NCI-H226 (cell line): Measurements from ENCODE around the gene PPP1CA.

ENCODE experiments used
- DNase-seq: peaks from one replicate; pipeline ENCODE4 v3.0.0-alpha.2; 2015

The PPP1CA gene

DNA sequence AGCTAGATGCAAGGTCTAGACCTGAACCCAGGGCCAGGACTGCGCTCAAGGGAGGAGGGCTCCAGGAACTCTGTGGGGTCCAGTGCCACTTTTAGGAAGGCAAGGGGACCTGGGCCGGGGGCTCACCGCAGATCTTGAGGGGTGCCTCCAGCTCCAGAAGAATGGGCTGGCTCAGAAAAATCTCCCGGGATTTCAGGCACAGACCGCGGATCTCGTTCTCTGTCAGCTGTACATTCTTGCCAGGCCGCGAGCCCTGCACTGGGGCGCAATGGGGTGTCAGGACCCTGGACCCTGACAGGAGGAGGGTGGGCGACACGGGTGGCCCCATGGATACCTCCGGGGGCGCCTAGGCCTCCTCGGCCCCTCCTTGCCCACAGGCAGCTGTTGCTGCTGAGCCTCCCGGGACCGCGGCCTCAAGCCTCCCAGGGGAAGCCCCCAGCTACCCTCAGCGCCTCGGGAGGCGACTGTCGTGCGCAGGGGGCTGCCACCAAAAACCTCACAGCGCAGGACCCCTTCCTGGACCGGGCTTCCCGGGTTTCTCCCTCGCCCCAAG lies 640 bp downstream of the PPP1CA start:
- DNase-seq, result no peak

DNA sequence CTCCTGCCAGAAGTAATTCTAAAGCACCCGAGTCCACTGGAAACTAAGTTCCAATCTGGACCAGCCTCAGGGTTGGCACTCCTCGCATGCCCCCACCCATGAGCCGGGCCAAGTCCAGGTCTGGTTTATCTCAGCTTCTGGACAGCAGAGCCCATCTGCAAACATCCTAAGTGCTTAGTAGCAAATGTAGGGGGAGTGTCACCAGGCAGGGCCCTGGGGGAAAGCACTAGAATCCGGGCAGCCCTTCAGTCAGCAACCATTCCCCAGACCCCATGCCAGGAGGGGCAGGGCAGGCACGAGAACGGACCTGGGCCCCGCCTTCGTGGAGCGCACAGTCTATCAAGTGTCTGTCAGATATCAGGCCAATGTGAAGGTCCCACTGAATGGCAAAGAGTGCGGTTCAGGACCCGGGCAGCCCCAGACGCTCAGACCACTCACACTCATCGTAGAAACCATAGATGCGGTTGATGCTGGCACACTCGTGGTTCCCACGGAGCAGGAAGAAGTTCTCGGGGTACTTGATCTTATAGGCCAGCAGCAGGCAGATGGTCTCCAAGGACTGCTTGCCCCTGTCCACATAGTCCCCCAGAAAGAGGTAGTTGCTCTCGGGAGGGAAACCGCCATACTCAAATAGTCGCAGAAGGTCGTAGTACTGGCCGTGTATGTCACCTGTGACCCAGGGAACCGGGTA lies 1.3 kb downstream of the PPP1CA start:
- DNase-seq, result no peak

DNA sequence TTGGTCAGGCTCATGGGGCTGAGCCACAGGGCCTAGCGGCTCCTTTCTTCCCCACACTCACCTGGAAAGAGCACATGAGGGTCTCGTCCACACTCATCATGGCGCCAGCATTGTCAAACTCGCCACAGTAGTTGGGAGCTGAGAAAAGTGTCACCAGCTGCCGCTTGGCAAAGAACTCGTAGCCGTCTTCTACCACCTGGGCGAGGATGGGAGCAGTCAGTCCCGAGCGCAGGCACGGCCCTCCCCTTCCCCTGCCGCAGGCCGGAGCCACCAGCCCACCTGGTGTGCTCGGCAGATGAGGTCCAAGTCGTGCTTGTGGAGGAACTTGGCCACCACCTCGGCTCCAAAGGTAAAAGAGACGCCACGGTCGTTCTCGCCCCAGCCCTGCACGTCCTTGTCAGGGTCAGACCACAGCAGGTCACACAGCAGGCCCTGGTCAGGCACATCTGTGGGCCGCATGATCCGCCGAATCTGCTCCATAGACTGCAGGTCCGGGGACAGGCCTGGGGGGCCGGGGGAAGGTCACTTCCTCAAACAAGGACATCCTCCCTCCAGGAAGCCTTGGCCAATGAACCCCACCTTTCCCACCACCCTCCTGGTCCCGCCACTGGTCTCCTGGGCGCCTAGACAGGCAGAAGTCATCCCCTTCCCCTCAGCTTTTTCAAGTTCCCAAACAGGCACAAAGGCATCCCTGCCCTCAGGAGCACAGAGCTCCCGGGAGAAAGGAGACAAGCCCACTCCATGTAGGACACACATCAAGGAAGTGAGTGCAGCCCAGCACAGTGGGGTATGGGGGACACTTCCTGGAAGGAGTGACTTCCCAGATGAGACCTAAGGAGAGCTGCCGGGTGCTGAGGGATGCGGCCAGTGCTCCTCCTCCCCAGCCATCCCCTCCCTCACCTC lies 2.7 kb downstream of the PPP1CA start:
- DNase-seq, result no peak

DNA sequence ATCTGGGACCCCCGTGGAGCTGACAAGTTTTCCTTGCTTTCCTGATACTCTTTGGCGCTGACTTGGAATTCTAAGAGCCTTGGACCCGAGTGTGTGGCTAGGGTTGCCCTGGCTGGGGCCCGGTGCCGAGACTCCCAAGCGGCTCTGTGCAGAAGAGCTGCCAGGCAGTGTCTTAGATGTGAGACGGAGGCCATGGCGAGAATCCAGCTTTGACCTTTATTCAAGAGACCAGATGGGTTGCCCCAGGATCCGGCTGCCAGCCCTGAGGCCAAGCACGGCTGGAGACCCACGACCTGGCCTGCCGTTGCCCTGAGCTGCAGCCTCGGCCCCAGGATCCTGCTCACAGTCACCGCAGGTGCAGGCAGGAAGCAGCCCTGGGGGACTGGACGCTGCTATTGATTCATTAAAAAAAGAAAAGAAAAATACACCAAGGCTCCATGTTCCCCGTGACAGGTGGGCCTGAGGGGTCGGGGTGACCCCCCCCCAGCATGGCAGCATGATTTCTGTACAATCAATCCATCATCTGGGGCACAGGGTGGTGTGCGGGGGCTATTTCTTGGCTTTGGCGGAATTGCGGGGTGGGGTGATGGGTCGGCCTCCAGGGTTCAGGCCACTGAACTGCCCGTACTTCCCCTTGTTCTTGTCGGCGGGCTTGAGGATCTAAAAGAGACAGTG lies 3.5 kb downstream of the PPP1CA start:
- no peak for DNase-seq

DNA sequence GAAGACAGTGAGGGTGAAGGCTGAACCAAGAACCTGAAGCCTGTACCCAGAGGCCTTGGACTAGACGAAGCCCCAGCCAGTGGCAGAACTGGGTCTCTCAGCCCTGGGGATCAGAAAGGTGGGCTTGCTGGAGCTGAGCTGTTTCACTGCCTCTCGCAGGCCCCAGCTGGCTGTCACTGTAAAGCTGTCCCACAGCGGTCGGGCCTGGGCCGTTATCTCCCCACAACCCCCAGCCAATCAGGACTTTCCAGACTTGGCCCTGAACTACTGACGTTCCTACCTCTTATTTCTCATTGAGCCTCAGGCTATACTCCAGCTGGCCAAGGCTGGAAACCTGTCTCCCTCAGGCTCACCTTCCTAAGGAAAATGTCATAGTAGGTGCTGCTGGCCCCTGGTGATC lies 4.1 kb downstream of the PPP1CA start:
- no peak for DNase-seq

DNA sequence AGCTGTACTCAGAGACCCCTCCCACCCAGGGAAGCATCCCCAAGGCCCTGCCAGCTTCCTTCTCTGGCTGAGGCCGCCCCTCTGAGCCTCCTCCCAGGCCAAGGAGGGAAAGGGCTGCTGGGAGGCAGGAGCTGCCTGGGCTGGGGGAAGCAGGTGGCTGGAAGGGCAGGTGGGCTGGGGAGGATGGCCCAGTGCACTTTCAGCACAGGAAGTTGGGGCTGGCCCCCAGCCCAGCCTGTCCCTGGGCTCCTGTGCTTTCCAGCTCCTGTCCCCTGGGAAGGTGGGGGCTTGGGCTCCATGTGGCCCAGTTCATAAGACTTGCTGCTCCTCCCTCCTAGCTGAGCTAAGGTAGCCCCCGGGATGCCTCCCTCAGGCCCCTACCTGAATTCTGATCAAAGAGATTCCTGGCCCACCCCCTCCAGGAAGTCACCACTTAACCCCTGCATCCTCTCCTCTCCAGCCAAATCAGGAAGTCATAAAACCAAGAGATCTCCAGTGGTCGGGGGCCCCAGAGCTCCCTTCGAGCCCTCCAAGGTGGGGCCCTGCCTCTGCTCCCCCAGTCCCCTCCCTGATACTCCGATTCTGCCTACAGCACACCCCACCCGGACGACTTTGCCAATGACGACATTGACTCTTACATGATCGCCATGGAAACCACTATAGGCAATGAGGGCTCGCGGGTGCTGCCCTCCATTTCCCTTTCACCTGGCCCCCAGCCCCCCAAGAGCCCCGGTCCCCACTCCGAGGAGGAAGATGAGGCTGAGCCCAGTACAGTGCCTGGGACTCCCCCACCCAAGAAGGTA lies 4.9 kb downstream of the PPP1CA start:
- no peak for DNase-seq

DNA sequence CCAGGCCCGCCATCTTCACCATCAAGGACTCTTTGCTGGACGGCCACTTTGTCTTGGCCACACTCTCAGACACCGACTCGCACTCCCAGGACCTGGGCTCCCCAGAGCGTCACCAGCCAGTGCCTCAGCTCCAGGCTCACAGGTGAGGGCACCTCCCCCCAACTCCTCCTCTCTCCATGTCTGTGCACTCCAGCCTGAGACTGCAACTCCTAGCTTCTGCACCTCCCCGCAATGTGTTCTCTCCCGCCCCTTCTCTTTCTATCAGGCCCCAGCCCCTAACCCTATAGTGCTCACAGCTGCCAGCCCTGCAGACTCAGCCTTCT lies 5.4 kb downstream of the PPP1CA start:
- DNase-seq, result no peak

DNA sequence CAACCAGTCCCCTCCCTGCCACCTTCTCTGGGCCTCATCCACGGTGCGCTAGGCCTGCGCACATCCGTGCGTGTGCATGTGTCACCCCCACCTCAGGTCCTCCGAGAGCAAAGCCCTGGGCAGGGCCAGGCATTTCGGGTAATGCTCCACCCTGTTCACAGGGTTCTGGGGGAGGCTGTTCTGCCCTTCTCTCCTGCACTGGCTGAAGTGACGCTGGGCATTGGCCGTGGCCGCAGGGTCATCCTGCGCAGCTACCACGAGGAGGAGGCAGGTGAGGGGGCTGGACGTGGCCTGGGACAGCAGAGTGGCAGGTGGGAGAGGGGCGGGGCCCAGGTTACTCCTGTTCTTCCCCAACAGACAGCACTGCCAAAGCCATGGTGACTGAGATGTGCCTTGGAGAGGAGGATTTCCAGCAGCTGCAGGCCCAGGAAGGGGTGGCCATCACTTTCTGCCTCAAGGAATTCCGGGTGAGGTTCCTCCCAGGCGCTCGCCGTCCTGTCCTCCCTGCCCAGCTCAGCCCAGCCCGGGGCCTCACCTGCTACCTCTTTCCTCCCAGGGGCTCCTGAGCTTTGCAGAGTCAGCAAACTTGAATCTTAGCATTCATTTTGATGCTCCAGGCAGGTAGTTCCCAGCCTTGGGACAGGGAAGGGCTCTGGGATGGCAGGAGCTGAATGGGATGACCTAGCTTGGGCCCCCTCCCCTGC lies 6.0 kb downstream of the PPP1CA start:
- DNase-seq, result no peak

DNA sequence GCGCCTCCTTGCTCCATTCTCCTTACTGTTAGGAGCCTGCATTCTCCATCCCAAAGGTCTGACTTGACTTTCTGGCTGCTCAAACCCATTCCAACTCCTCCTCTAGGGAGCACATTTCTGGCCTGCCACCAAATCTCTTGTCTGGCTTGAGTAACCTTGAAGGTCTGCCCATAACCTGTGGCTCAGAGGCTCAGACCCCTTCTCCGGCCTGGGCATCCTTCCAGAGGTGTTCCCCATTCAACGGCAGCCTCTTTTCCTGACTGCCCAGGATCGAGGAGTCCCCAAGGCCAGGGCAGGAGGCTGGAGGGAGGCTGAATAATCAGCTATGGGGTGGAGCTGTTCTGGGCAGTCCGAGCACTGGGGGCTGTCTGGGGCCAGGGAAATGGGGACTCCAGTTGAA lies 7.7 kb downstream of the PPP1CA start:
- DNase-seq, result no peak

DNA sequence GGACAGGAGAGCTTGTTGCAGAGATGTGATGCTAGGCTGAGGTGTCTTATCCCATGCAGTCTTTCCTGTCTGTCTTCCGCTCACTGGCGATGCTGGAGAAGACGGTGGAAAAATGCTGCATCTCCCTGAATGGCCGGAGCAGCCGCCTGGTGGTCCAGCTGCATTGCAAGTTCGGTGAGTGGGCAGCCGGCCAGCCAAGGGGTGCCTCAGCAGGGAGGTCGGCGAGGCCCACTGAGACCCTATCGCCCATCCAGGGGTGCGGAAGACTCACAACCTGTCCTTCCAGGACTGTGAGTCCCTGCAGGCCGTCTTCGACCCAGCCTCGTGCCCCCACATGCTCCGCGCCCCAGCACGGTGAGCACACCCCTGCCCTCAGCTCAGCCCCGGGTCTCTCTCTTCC lies 8.2 kb downstream of the PPP1CA start:
- DNase-seq, result no peak

DNA sequence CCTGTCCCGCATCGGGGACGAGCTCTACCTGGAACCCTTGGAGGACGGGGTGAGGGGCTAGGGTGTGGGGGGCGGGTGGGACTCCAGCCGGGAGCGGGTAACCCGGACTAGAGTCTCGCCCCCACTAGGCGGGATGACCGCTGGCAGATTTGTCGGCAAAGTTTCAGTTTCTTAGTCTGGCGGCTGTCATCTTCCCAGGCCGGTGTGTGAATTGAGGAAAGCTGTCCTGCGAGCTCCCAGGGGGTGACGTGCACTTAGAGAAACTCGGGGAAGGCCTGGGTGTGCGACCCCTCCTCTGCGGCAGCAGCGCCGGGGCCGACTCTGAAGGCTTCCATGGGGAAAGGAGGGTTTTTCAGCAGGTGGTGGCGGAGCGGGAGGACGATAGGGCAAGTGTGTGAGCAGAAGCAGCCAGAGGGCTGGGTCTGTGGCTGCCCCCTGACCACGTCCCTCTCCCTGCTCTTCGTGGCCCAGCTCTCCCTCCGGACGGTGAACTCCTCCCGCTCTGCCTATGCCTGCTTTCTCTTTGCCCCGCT lies 9.4 kb downstream of the PPP1CA start:
- no peak for DNase-seq

DNA sequence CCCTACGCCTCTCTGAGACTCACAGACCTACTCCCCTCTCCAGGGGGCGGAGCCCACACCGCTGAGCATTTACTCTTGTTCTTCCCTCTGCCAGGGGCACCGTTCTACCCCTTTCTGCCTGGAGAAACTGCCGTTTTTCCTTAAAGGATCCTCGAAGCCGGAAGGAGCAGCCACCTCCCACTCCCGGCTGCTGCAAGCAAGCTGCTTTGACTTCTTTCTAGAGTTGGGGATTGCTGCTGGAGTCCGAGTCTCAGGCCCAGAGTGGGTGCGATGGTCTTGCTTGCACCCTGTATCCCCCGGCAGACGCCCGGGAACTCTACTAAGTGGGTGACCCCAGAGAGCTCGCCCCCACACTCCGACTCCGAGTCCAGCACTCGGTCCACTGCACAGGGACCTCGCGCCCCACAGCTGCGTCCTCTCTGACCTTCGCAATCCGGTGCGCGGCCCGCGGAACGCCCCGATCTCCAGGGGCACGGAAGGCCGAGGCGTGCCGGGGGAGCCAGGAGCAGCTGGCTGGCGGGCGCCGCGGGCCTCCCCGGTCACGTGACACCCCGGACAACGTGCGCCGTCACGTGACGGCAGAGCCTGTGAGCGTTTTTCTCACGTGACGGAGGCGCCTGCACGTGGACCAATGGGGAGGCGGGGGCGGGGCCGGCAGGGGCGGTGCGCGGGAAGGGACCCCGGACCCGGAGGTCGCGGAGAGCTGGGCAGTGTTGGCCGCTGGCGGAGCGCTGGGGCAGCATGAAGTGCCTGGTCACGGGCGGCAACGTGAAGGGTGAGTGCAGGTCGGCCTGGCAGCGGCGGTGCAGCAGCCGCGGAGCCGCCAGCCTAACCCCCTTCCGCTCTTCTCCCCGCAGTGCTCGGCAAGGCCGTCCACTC lies 10.1 kb downstream of the PPP1CA start, which contains the start of gene RAD9A:
RAD9A (plus strand) TSS at position 683 of the 879 bp plus-strand sequence; CDS start at position 742, 59 bp downstream.
- peak; percentile 88 for DNase-seq

DNA sequence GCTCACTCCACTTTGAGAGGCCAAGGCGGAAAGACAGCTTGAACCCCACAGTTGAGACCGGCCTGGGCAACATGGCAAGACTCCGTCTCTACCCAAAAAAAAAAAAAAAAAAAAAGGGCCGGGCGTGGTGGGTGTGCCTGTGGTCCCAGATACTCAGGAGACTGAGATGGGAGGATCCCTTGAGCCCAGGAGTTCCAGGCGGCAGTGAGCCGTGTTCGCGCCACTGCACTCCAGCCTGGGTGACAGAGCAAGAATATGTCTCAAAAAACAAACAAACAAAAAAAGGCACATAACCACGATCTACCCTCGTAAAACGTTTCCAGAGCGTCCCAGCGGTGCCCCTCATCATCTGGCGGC lies 10.7 kb downstream of the PPP1CA start:
- DNase-seq, result no peak

DNA sequence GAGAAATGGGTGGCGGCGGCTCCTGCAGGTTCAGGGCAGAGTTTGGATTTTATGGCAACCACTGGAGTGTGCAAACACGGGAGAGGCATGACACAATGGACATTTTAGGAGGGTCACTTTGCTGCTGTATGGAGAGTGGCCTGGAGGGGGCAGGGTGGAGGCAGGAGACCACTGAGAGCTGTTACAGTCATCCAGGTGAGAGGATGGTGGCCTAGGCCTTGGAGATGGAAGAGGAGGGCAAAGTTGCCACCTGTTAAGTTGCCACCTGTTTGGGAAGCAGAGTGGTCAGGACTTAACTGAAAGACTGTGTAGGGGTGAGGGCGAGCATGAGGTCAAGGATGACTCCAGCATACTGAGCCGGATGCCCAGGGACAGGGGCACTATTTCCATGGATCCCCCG lies 12.2 kb downstream of the PPP1CA start:
- DNase-seq, result no peak

DNA sequence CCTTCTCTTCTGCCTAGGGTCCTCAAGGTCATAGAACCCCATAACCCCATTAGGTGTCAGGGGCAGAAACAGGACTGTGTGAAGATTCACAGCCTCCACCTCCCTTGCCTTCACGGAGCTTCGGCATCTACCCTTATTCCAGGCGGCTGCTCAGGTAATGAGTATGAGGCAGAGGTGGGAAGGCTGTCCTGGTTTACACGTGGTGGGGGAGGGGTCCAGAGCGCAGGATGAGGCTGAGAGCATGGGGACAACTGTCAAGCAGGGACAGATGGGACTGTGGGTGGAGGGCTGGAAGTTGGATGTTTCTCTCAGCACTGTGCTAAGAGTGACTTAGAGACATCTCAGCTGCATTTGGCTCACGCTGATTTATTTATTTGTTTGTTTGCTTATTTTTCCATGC lies 14.1 kb downstream of the PPP1CA start:
- DNase-seq, result no peak

DNA sequence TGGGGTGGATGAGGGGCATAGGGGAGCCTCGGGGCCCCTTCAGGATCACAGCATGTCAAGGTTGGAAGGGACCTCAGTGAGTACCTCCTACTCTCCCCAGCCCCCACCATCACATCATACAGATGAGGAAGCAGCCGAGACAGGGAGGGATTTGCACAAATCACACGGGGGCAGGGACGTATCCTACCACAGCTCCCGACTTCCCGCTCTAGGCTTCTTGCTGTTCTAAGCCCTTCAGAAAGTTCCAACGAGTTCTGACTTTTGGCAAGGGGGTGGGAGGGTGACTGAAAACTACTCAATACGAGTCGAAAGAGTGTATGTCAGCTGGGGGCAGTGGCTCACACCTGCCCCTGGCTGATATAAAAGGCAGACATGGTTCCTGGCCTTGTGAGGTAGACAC lies 14.6 kb downstream of the PPP1CA start:
- DNase-seq, result no peak

DNA sequence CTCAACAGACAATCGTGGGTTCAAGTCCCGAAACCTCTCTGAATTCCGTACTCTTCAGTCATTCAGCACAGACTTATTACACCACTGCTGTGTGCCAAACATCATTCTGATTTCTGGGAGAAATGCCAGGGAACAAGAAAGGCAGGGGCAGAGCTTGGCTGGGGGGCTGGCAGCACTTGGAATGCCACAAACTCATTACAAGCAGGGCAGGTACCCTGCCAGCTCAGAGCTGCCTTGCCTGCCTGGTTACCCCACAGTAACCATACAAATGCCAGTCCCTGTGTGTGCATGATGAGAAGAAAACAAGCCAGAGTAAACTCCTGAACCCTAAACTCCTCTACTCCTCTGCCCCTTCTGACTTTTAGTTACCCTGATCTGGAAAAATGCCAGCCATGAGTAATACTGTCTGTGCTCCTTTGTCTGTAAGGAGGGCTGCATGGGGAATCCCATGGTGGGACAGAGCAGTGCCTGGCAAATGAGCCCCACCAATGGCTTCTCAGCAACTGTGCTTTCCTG lies 16.7 kb downstream of the PPP1CA start:
- peak; percentile 80 for DNase-seq

DNA sequence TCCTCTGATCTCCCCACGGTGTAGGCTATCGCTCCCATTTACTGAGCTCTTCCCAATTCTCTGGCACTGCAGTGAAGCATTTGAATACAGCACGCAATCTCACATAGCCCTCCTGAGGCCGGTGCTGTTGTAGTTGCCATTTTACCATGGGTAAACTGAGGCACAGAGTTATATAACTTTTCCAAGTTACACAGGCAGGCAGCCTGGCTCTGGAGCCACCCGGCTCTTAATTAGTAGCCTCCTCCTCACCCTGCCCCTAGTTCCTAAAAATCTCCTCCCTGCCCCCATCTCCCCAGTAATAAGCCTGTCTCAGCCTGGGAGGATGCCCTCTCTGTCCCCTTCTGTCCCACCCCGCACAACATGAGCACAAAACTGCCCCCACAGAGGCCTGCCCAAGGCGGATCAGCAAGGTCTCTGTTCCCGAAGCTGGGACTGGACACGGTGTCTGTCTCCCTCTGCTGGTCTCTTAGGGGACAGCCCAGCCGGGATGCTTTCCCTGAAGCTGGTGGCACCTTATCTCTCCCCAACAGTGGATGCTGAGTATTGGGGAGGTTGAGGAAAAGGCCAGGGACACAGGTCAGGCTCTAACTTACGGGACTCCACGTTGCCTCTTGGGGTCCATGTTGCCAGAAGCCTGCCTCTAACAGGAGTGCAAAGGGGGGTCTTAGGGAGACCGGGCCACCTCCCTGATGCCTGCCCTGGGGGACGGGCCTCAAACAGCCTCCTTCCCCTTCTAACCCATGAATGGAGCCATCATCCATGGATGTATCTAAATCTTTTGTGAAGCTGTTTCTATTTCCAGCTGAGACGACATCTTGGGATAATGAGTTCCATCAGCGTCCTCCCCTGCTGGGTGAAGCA lies 19.2 kb downstream of the PPP1CA start:
- peak; percentile 58 for DNase-seq

DNA sequence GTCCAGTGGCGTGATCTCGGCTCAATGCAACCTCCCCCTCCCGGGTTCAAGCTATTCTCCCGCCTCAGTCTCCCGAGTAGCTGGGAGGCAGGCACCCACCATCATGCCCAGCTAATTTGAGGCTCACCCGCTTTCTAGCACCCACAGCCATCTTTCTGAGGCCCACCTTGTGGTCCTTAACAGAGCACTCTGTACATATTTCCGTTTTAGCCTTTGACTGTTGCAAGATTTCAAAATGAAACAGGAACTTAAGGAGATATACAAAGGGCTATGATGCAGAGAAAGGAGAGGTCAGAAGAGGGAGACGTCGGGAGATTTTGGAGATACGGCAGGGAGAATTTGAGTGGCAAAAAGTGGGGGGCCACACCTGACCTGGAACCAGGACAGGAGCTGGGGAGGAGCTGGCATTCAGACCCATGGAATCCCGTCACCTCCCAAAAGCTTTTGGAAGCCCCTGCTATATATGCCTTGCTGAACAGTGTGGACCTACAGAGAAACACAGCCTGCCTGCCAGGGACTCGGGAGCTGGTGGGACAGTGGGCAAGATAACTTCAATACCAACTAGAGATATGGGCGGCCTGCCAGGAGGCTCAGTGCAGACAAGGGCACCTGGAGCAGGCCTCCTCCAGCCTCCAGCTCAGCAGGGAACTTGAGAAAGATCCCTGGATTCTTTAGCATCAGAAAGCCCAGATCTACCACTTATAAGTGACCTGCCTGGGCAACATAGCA lies 20.2 kb downstream of the PPP1CA start:
- DNase-seq, result no peak
